GM12801 (cell line): ENCODE data around the gene HSDL2.

Experiments used
- TF ChIP-seq, protein P1 (sequence below): IDR thresholded peaks from one replicate; pipeline ENCODE4 v1.5.1; 2011; ENCODE audit warnings: control low read depth; ENCODE audit not compliant: insufficient read length; ENCODE audit errors: extremely low read depth

The HSDL2 gene

DNA sequence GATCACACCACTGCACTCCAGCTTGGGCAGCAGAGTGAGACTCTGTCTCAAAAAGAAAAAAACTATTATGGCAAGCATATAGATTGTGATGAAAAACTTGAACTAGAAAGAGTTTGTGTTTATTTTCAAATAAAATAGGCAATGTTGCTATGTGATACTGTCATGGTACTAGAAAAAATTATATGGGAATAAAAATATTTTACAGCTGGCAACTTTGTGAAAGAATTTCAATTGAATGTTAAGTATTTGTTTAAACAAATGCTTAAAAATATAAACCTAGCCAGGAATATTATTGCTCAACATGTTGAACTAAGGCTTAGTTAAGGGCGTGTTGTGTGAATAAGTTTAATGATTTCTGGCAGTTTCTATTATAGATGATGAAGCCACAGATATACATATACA lies 31.7 kb downstream of the HSDL2 start:
- TF ChIP-seq, protein P1, sequence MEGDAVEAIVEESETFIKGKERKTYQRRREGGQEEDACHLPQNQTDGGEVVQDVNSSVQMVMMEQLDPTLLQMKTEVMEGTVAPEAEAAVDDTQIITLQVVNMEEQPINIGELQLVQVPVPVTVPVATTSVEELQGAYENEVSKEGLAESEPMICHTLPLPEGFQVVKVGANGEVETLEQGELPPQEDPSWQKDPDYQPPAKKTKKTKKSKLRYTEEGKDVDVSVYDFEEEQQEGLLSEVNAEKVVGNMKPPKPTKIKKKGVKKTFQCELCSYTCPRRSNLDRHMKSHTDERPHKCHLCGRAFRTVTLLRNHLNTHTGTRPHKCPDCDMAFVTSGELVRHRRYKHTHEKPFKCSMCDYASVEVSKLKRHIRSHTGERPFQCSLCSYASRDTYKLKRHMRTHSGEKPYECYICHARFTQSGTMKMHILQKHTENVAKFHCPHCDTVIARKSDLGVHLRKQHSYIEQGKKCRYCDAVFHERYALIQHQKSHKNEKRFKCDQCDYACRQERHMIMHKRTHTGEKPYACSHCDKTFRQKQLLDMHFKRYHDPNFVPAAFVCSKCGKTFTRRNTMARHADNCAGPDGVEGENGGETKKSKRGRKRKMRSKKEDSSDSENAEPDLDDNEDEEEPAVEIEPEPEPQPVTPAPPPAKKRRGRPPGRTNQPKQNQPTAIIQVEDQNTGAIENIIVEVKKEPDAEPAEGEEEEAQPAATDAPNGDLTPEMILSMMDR: no peak

DNA sequence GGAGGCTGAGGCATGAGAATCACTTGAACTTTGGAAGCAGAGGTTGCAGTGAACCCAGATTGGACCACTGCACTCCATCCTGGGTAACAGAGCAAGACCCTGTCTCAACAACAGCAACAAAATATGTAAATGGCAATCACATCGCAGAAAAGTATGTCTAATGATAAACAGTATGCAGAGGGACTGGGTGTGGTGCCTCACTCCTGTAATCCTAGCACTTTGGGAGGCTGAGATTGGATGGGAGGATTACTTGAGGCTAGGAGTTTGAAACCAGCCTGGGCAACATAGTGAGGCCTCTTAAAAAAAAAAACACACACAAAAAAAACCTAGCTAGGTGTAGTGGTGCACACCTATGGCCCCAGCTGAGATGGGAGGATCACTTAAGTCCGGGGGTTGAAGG lies 40.3 kb downstream of the HSDL2 start:
- TF ChIP-seq, protein P1: no peak

GRCh38 chr9:112421771-112422222 lies 41.9 kb downstream of the HSDL2 start:
- TF ChIP-seq, protein P1: no peak

DNA sequence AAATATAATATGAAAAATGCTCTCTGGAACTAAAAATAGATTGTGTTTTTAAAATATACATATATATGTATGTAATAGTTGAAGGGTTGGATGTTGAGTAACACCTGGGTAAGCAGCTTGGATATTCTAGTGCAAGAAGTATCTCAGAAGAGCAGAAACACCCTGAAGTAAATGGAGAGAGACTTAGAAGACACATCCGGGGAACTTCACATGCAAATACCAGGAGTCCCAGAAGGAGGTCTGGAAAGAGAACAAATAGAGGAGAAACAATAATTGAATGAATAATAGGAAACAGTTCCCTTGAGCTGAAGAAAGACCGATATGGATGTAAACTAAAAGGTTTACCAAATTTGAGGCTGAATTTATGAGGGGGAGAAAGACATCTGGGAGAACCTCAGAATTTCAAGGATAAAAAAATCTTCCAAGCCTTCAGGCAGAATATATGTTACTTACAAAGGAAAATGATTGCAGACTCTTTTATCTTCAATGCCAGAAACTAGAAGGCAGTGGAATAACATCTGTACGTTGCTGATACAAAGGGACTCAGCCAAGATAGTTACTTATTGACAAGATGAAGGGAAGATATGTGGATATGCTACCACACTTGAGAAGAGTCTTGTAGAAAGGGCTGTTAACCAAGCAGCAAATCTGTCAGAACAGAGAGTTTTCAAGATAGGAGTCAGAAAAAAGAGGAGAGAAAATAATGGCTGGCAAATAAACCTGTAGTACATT lies 42.7 kb downstream of the HSDL2 start:
- TF ChIP-seq, protein P1: no peak

GRCh38 chr9:112430006-112430522 lies 50.2 kb downstream of the HSDL2 start:
- TF ChIP-seq, protein P1: no peak

DNA sequence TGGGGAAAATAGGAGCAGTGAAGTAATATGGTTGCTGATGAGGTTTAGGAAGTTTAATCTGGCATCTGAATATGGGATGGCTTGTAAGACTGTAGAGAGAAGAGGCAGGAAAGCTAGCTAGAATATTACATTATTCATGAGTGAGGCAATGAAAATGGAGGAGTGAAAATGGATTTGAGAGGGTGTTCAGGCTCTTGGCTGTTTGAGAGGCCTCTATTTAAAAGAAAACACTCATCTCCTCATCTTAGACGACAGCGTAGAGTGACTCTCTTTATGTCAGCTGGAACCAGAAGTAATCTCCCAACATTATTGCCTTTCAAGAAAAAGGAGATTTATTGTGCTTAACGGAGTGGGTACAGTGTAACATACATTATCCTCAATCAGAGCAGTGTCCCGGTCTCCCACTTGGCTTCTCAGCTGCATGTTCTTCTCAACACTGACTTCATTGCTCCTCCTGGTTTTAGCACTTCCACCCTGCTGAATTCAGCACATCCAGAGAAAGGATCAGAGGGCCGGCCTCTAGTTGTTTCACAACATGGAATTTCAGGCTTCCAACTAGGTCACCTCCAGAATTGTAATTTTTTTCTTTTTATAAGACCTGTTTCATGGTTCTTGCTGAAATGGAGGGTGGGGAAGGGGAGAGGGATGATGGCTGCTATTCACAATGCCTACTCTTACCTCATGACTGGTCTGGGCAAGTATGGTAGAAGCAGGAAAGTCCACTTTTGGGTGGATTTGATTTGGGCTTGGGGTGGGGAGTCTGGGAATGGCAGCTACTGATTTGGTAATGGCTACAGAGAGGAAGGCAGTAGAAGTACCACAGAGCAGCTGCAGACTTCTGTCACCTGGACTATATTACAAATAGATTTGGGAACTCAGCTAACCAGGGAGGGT lies 53.8 kb downstream of the HSDL2 start:
- TF ChIP-seq, protein P1: no peak

- TF ChIP-seq, protein P1: no peak
Observed at GRCh38 chr9:112434487-112434886, 54.6 kb downstream of the HSDL2 start.
